GM21381 (cell line): ENCODE measurements around the gene AUH.

Source experiments
- ATAC-seq: cut with Tn5 transposase; IDR thresholded peaks from one replicate; pipeline ENCODE4 v1.9.1; 2021; ENCODE audit warnings: mild to moderate bottlenecking, moderate library complexity; ENCODE audit not compliant: unreplicated experiment

AUH gene

GRCh38 chr9:91256235-91256634 lies 105.5 kb downstream of the AUH start:
- no peak for ATAC-seq

GRCh38 chr9:91255327-91255726 lies 106.4 kb downstream of the AUH start:
- no peak for ATAC-seq

GRCh38 chr9:91253488-91253887 lies 108.2 kb downstream of the AUH start:
- ATAC-seq: no peak

DNA sequence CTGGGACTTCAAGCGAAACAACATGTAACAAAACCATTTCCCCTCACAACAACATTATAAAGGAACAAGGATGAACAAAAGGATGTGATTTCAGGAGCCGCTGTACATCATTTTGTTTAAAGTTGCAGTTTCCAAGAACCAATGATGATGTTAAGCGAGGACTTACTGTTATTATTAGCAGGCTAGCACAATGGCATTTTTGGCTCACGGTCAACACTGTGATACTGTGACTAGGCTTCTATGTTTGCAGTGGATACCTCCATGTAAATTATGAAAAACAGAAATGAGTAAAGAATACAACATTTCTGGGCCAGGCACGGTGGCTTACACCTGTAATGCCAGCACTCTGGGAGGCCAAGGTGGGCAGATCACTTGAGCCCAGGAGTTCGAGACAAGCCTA lies 113.0 kb downstream of the AUH start:
- no peak for ATAC-seq

DNA sequence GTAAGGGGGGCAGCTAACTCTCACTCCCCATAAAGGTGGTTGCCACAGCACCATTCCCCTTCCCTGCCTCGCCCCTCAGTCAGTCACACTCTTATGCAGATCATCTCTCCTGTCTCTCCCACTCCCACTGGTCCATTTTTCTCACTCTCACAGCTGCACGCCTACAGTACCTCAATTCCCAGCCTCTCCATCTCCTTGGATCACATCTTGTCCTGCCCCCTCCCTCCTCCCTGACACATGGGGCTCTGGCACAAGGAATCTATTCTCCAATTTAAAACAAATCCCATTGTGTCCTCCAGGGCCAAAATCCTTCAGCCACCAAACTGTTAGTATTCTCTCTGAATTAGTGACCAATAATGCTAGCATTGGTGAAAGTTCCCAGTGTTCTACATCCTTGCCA lies 114.4 kb downstream of the AUH start:
- ATAC-seq: no peak

DNA sequence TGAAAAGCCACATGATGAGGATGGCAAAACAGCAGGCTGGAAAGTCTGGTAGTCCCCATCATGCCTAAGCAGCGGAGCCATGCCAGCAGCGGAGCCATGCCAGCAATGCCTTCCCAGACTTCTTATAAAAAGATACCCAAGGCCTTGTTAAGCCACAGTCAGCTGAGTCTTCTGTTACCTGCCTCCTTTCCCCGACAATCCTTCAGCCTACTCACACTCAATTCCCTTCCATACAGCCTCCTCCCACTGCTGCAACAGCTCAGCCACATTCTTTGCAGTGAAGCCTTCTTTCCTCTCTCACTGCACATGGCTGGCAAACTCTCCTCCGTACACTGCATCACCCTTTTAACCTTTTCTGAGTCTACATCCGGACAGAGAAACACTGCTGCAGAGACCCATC lies 114.9 kb downstream of the AUH start:
- no peak for ATAC-seq

DNA sequence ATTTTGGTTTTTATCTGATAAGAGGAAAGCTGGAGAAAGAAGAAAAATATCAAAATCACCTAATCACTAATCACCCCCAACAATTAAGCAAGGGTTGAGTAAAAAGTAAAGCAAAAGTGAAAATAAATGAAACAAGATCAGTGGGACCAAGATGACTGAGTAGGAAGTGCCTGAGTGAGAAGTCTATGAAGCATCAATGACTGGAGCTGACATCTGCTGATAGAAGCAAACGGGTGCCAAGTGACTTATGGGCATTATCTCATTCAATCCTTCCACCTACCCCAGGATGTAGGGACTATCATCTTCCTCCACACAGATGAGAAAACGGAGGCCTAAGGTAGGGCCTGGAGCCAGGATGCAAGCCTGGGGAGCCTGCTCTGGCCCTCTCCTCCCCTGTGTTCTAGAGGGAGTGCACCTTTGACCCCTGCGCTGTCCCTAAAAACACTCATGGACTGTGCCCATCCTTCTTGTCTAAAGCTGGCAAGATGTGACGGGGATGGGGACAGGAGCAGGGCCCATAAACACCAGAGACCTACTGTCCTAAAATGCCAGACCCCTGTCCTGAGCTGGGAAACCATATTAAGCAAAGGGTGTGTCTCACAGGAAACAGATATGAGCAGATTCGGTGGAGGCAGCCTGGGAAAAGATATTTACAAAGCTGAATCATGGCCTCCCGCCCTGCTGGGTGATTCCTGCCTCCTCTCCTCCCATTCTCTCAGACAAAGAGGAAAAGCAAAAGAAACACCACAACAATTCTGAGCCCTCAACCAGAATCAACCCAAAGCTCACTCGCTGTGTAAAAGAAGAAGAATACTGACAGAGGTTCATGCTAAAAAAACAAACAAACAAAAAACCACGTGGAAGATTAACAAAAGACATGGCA lies 116.0 kb downstream of the AUH start:
- ATAC-seq: no peak

DNA sequence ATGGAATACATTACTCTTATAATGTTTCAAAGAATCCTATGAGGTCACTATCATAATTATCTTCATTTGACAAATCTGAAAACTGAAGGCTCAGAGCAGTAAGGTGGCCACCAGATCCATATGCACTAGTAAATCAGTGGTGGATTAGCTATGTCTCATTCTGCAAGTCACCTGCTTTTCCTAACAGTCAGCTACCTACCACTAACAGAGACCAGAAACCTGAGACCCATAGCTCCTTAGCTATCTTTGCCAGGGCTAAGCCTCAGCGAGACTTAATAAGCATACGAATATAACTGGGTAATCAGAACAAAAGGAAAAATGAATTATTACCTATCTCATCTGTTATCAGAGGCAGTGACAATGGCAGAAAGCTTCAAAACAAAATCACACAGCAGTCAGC lies 118.7 kb downstream of the AUH start:
- no peak for ATAC-seq

- ATAC-seq: no peak
These were observed 119.8 kb downstream of the AUH start for GRCh38 chr9:91241909-91242308.

- ATAC-seq: no peak
These were observed 121.0 kb downstream of the AUH start for GRCh38 chr9:91240596-91241165.

DNA sequence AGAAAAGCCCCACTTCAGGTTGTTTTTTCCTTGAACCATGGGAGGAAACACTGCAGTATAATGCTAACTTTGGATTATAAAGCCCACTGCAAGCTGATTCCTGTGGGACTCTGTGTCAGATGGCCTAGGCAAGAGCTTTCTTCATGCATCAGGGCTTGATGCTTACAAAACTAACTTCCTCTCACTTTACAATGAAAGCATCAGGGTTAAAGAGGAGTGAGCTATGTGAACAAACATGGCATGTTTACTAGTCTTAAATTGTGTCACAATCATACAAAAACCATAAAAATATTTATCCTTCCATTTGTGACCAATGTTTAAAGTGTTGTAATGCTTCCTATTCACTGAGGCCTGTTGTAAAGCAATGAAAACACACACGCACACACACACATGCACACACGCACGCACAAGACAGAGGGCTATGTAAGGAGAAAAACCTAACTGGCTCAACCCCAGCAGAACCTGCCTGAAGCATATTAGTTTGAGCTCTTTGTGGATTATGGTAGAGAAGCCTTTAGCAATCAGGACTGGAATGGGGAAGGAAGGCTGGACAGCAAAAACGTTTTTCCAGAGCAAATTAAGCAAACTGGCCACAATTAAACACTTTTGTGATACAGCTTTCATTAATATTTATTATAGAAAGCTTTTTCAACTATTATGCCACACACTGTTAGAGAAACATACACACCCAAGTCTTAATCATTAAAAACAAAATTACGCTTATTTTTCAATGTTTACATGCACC lies 122.2 kb downstream of the AUH start:
- no peak for ATAC-seq

GRCh38 chr9:91234523-91234922 lies 127.2 kb downstream of the AUH start:
- ATAC-seq: no peak

DNA sequence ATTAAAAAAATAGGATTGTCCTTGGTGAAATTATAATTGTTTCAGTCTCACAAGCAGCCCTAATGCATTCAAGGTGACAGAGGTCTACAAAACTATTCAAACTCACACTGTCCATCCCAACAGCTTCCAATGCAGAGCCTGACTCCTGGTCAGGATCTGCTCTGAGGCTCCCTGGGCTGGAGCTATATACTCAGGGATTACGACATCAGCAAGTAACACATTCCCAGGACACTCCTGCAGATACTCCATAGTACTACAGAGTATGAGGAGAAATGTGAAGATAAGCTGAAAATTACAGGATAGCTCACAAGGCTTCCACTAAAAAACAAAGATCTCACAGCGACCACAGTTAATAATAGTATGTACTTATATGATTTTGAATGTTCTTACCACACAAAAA lies 130.1 kb downstream of the AUH start:
- ATAC-seq: no peak

DNA sequence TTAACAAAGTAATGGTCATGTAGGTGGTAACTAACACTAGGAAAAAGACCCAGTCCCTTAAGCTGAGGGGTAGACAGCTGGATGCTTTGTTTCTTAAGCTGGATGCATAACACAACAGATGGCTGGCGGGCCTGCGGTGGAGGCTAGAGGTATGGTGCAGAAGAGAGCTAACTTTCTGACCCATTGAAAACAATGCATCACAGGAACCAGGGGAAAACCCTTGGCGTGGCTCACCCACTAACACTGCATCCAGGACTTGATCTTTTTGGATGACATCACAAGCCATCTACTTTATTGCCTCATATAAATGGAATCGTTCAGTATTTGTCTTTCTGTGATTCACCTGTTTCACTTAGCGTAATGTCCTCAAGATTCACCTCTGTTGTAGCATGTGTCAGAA lies 138.7 kb downstream of the AUH start:
- ATAC-seq: no peak

DNA sequence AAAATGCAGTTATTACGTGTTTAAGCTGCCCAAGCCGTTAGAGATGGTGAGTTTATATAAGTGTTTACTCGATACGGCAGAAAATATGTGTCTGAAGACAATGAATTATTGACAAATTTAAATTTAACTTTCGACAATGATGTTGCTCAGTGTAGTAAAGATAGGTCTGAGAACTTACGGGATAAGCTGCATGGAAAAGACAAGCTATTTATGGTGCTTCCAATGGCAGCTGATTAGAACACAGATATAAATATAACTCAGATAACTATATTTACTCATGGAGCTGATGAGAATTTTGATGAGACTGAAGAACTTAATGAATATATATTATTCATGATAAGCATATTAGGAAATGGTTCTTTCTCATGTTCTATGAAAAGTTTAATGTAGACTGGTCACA lies 139.3 kb downstream of the AUH start:
- ATAC-seq: no peak

DNA sequence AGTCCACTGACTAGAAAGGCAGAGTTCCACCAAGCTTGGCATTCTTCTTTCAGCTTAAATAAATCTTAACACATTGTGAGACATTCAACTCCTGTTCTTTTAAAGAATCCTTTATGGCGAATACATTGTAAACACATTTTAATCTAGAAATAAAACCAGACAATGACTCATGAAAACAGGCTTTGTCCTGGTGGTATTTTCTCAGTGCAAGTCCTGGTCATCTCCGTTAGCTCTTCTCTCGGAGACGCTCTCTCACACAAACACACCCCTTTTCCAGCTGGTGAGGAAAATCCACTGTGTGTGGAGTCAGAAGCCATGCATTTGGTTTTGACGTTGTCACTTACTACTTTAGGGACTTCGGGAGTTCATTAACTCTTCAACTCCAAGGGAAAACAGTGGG lies 140.4 kb downstream of the AUH start:
- ATAC-seq: no peak

- no peak for ATAC-seq
These were observed 141.1 kb downstream of the AUH start for GRCh38 chr9:91220491-91221135.

DNA sequence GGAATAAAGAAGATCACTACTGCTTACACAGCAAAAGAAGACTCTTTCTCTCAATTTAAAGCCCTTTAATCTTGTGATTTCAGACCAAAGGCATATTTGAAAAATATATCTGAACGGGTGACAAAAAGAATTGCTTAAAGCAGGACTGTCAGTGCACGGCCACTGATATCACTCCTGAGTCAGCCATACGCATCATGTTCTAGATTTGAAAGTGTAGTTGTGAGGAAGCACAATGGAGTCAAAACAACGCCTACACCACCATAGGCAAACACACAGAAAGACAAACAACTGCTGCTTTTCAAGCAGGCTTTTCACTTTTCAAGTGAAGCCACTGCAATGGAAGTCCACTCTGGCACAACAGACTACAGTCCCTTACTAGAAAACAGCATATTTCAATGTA lies 141.7 kb downstream of the AUH start:
- no peak for ATAC-seq

- no peak for ATAC-seq
These were observed 142.2 kb downstream of the AUH start for GRCh38 chr9:91219557-91219956.

- no peak for ATAC-seq
These were observed 144.3 kb downstream of the AUH start for GRCh38 chr9:91217388-91217787.

GRCh38 chr9:91214867-91215266 lies 146.9 kb downstream of the AUH start:
- no peak for ATAC-seq
